T-helper 1 cell treated with Interleukin-12 subunit alpha and Interleukin-12 subunit beta and Interleukin-4 antibody, amounts not matched to agents 30 μg/mL and 1 μg/mL, for 36 hours (primary cell): ENCODE data around the gene TYROBP.
"Not testable (repeated sequence)": the region's sequence is repeated elsewhere in the genome, so short reads cannot be mapped to it uniquely, and the experiment has no call there.

Experiments
- H3K27ac Mint-ChIP-seq: one replicate; pipeline ENCODE4 v1.8.0; 2021; ENCODE audit warnings: mild to moderate bottlenecking, mixed read lengths
- H3K27me3 Mint-ChIP-seq: one replicate; pipeline ENCODE4 v1.8.0; 2021; ENCODE audit warnings: low read depth, mixed read lengths
- H3K36me3 Mint-ChIP-seq: one replicate; pipeline ENCODE4 v1.8.0; 2021; ENCODE audit warnings: low read depth, mixed read lengths
- H3K4me1 Mint-ChIP-seq: one replicate; pipeline ENCODE4 v1.8.0; 2021; ENCODE audit warnings: low read depth, mixed read lengths
- H3K4me3 Mint-ChIP-seq: one replicate; pipeline ENCODE4 v1.8.0; 2021; ENCODE audit warnings: mild to moderate bottlenecking, moderate library complexity, mixed read lengths
- H3K9me3 Mint-ChIP-seq: one replicate; pipeline ENCODE4 v1.8.0; 2021; ENCODE audit warnings: mixed read lengths

The TYROBP gene

GRCh38 chr19:35899547-35900214, 8.4 kb downstream of the TYROBP start:
- H3K9me3 Mint-ChIP-seq, result no peaks in the 10 kb centered on the region
- H3K36me3 Mint-ChIP-seq, result peaks cover 25% of the 10 kb centered on the region
- peaks cover 42% of the 10 kb centered on the region for H3K4me1 Mint-ChIP-seq
- H3K27me3 Mint-ChIP-seq, result no peaks in the 10 kb centered on the region
- peak overlapping the region; percentile 96 for H3K4me3 Mint-ChIP-seq
- peak overlapping the region; percentile 97 for H3K27ac Mint-ChIP-seq

- Mint-ChIP-seq H3K4me1 (peaks cover 31% of the 10 kb centered on the region), H3K9me3 (no peaks in the 10 kb centered on the region), H3K36me3 (peaks cover 24% of the 10 kb centered on the region), H3K4me3 (peak overlapping the region; percentile 96), H3K27me3 (no peaks in the 10 kb centered on the region), H3K27ac (peak overlapping the region; percentile 97)
These were observed 9.6 kb downstream of the TYROBP start for GRCh38 chr19:35898499-35898809.

- H3K4me1 Mint-ChIP-seq, result peaks cover 26% of the 10 kb centered on the region
- no peaks in the 10 kb centered on the region for H3K27me3 Mint-ChIP-seq
- H3K9me3 Mint-ChIP-seq, result no peaks in the 10 kb centered on the region
- H3K27ac Mint-ChIP-seq, result peak overlapping the region; percentile 52
- peak overlapping the region; percentile 96 for H3K4me3 Mint-ChIP-seq
- peaks cover 25% of the 10 kb centered on the region for H3K36me3 Mint-ChIP-seq
These were observed 10.2 kb downstream of the TYROBP start for GRCh38 chr19:35897706-35898451.

- Mint-ChIP-seq H3K4me3 (peak overlapping the region; percentile 31), H3K36me3 (peaks cover 30% of the 10 kb centered on the region), H3K27me3 (no peaks in the 10 kb centered on the region), H3K9me3 (no peaks in the 10 kb centered on the region), H3K27ac (no peak overlapping the region), H3K4me1 (peaks cover 15% of the 10 kb centered on the region)
These were observed 11.5 kb downstream of the TYROBP start for GRCh38 chr19:35896643-35897040.

- no peaks in the 10 kb centered on the region for H3K9me3 Mint-ChIP-seq
- H3K27ac Mint-ChIP-seq, result peak overlapping the region; percentile 45
- peaks cover 31% of the 10 kb centered on the region for H3K36me3 Mint-ChIP-seq
- peak overlapping the region; percentile 62 for H3K4me3 Mint-ChIP-seq
- H3K4me1 Mint-ChIP-seq, result peaks cover 13% of the 10 kb centered on the region
- no peaks in the 10 kb centered on the region for H3K27me3 Mint-ChIP-seq
These were observed 12.0 kb downstream of the TYROBP start for GRCh38 chr19:35895911-35896642.

- Mint-ChIP-seq H3K4me3 (no peak overlapping the region), H3K9me3 (no peaks in the 10 kb centered on the region), H3K27me3 (no peaks in the 10 kb centered on the region), H3K27ac (no peak overlapping the region), H3K4me1 (peaks cover 10% of the 10 kb centered on the region), H3K36me3 (peaks cover 43% of the 10 kb centered on the region)
These were observed 13.8 kb downstream of the TYROBP start for GRCh38 chr19:35894342-35894741.

- H3K4me3 Mint-ChIP-seq, H3K27me3 Mint-ChIP-seq, H3K4me1 Mint-ChIP-seq, H3K9me3 Mint-ChIP-seq, H3K27ac Mint-ChIP-seq: not testable (repeated sequence)
- peaks cover 50% of the 10 kb centered on the region for H3K36me3 Mint-ChIP-seq
These were observed 16.3 kb downstream of the TYROBP start for GRCh38 chr19:35891819-35892218.

- no peaks in the 10 kb centered on the region for H3K27me3 Mint-ChIP-seq
- no peaks in the 10 kb centered on the region for H3K9me3 Mint-ChIP-seq
- no peak overlapping the region for H3K4me3 Mint-ChIP-seq
- H3K27ac Mint-ChIP-seq, result no peak overlapping the region
- peaks cover 3% of the 10 kb centered on the region for H3K4me1 Mint-ChIP-seq
- H3K36me3 Mint-ChIP-seq, result peaks cover 49% of the 10 kb centered on the region
These were observed 17.9 kb downstream of the TYROBP start for GRCh38 chr19:35890113-35890650.

GRCh38 chr19:35889370-35890112, 18.6 kb downstream of the TYROBP start:
- H3K36me3 Mint-ChIP-seq, result peaks cover 47% of the 10 kb centered on the region
- no peaks in the 10 kb centered on the region for H3K27me3 Mint-ChIP-seq
- H3K4me1 Mint-ChIP-seq, result peaks cover 3% of the 10 kb centered on the region
- no peaks in the 10 kb centered on the region for H3K9me3 Mint-ChIP-seq
- H3K4me3 Mint-ChIP-seq, result no peak overlapping the region
- H3K27ac Mint-ChIP-seq, result no peak overlapping the region

GRCh38 chr19:35888398-35888797, 19.7 kb downstream of the TYROBP start:
- Mint-ChIP-seq H3K36me3 (peaks cover 45% of the 10 kb centered on the region), H3K9me3 (no peaks in the 10 kb centered on the region), H3K4me3 (no peak overlapping the region), H3K27ac (no peak overlapping the region), H3K4me1 (peaks cover 3% of the 10 kb centered on the region), H3K27me3 (no peaks in the 10 kb centered on the region)

- no peak overlapping the region for H3K27ac Mint-ChIP-seq
- H3K4me1 Mint-ChIP-seq, result peaks cover 6% of the 10 kb centered on the region
- peaks cover 36% of the 10 kb centered on the region for H3K36me3 Mint-ChIP-seq
- no peaks in the 10 kb centered on the region for H3K27me3 Mint-ChIP-seq
- H3K4me3 Mint-ChIP-seq, result no peak overlapping the region
- no peaks in the 10 kb centered on the region for H3K9me3 Mint-ChIP-seq
These were observed 20.9 kb downstream of the TYROBP start for GRCh38 chr19:35887197-35887596.

- Mint-ChIP-seq H3K9me3 (no peaks in the 10 kb centered on the region), H3K27ac (no peak overlapping the region), H3K4me1 (peaks cover 7% of the 10 kb centered on the region), H3K27me3 (no peaks in the 10 kb centered on the region), H3K36me3 (peaks cover 33% of the 10 kb centered on the region), H3K4me3 (no peak overlapping the region)
These were observed 22.2 kb downstream of the TYROBP start for GRCh38 chr19:35885904-35886303.

GRCh38 chr19:35885225-35885738, 22.8 kb downstream of the TYROBP start:
- Mint-ChIP-seq H3K4me3 (no peak overlapping the region), H3K4me1 (peaks cover 7% of the 10 kb centered on the region), H3K9me3 (no peaks in the 10 kb centered on the region), H3K27me3 (no peaks in the 10 kb centered on the region), H3K36me3 (peaks cover 29% of the 10 kb centered on the region), H3K27ac (no peak overlapping the region)

- H3K4me1 Mint-ChIP-seq, result peaks cover 14% of the 10 kb centered on the region
- H3K9me3 Mint-ChIP-seq, result no peaks in the 10 kb centered on the region
- peaks cover 20% of the 10 kb centered on the region for H3K36me3 Mint-ChIP-seq
- peaks cover 8% of the 10 kb centered on the region for H3K27me3 Mint-ChIP-seq
- H3K4me3 Mint-ChIP-seq, result no peak overlapping the region
- no peak overlapping the region for H3K27ac Mint-ChIP-seq
These were observed 24.2 kb downstream of the TYROBP start for GRCh38 chr19:35883882-35884281.
